GM13976 (cell line): ENCODE results near the gene LCK.

ENCODE experiments used
- DNase-seq: peaks from one replicate; pipeline ENCODE4 v3.0.0; 2012; ENCODE audit warnings: low spot score
- in situ Hi-C: fragments of 300-500 bp; cut with MboI; formaldehyde crosslinking; loops from one replicate; pipeline ENCODE4 v1.12.0; 2022; ENCODE audit warnings: low sequenced_read_pairs, mixed read lengths, inconsistent platforms; ENCODE audit not compliant: unreplicated experiment
- TF ChIP-seq, protein P1 (sequence below): IDR thresholded peaks from 2 replicates; pipeline ENCODE4 v1.5.1; 2012; ENCODE audit warnings: borderline replicate concordance, mild to moderate bottlenecking; ENCODE audit not compliant: insufficient read depth; ENCODE audit errors: extremely low read depth, missing control alignments, control extremely low read depth

LCK gene

DNA sequence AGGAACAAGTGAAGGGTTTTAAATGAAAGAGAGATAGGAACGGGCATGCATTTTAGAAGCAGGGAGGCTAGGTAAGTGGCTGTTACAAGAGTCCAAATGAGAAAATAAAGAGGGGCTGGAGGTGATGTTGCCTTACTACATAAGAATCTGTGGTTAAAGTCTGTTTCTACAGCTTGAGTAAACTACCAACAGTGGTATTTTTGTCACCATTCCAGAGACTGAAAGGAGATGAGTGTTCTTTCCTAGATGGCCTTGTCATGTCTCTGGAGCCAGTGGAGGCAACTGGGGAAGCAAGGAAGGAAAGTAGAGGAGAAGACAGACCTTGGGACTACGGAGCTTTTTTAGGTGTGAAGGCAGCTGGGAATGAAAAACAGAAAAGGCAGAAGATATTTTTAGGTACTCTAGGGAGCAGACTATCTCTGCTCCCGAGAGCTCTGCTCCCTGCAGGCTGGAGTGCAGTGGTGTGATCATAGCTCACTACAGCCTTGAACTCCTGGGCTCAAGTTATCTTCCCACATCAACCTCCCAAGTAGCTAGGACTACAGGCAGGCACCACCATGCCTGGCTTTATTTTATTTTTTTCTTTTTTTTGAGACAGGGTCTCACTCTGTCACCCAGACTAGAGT, 53.0 kb downstream of the LCK start:
- in situ Hi-C loops = no loop called here
- no peak for DNase-seq
- TF ChIP-seq, protein P1, sequence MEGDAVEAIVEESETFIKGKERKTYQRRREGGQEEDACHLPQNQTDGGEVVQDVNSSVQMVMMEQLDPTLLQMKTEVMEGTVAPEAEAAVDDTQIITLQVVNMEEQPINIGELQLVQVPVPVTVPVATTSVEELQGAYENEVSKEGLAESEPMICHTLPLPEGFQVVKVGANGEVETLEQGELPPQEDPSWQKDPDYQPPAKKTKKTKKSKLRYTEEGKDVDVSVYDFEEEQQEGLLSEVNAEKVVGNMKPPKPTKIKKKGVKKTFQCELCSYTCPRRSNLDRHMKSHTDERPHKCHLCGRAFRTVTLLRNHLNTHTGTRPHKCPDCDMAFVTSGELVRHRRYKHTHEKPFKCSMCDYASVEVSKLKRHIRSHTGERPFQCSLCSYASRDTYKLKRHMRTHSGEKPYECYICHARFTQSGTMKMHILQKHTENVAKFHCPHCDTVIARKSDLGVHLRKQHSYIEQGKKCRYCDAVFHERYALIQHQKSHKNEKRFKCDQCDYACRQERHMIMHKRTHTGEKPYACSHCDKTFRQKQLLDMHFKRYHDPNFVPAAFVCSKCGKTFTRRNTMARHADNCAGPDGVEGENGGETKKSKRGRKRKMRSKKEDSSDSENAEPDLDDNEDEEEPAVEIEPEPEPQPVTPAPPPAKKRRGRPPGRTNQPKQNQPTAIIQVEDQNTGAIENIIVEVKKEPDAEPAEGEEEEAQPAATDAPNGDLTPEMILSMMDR = no peak

DNA sequence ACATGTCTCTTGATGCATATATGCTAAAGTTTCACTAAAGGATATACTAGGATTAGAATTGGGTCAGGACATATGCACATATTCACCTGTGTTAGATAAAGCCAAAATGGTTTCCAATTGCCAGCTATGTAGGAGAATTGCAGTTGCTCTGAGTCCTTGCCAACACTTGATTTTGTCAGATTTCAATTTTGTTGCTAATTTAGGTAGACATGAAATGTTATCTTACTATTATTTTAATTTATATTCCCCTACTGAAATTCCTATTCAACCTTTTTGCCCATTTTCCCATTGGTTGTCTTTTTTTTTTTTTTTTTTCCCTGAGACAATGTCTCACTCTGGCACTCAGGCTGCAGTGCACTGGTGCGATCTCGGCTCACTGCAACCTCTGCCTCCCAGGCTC, 54.2 kb downstream of the LCK start:
- TF ChIP-seq, protein P1 = no peak
- DNase-seq = no peak
- in situ Hi-C loops = no loop called here

DNA sequence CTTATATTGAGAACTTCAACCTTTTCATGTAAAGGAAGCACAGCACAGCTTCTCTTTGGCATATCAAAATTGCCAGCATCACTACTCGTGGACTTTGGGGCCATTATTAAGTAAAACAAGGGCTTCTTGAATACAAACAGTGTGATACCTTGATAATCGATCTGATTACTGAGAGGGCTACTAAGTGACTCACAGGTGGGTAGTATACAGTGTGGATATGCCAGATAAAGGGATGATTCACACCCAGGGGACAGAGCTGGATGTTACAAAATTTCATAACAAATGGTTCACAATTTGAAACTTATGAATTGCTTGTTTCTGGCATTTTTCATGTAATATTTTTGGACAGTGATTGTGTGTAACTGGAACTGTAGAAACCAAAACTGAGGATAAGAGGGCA, 56.3 kb downstream of the LCK start:
- TF ChIP-seq, protein P1 = no peak
- DNase-seq = no peak
- in situ Hi-C loops = no loop called here

DNA sequence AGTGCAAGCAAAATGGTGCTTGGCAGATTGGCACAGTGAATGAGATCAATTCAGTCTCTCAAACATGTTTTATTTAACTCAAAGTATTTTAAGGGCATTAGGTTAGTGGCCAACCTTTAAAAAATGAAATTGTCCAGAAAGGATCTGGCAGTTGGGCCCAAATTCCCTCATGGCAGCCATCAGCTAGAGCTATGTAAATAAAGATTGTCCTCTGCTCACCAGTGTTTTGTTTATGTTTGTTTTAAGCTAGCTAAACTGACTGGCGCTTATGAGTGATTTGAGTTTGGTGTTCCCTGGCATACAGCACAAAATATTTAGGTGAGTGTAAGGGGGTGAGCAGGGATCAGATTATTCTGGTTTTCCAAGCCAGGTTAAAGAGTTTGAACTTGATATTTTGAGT, 58.9 kb downstream of the LCK start:
- no peak for DNase-seq
- in situ Hi-C loops = no loop called here
- TF ChIP-seq, protein P1 = no peak

DNA sequence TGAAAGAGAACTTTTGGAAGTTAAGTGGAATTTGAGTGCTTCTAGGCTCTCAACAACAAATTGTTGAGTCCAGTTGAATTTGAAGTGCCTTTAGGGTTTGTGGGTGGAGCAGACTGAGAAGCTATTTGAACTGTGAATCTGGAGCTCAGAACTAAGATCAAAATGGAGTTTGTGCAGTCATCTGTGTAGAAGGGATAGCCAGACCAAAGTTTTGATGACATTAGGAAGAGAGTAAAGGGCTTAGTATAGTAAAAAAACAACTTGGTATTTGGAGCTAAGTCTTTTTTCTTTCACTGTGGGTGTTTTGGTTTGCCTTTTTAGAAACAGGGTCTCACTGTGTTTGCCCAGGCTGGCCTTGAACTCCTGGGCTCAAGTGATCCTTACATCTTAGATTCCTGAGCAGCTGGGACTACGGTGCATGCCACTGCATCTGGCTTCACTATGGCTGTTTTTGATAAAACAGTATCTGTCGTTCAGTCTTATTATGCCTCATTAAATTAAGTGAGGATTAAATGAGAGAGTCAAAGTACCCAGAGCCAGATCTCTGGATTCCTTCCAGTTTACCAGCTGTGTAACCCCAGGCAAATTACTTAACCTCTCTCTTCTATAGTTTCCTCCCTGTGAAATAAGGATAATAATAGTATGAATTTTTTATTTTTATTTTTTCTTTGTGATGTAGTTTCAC, 60.8 kb downstream of the LCK start:
- in situ Hi-C loops = no loop called here
- no peak for DNase-seq
- TF ChIP-seq, protein P1 = no peak

DNA sequence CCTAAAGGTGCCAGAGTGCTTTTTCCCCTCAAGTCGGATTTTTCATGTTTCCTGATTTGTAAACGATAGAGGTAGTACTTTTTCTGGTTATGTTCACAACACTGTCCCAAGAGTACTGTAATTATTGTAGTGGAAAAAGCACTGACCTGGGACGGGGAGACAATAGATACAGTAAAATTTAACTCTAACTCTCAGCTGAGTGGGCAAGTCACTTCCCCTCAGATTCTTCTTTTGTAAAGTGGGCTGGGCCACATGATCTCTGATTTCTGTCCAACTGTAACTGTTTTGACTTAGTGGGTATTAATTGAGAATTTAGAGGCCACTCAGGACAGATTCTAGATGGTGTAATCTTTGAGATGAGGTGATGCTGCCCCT, 65.8 kb downstream of the LCK start:
- in situ Hi-C loops = no loop called here
- TF ChIP-seq, protein P1 = no peak

More for the DNA sequence above, 65.8 kb downstream of the LCK start:
- DNase-seq = no peak
